Lower leg skin (tissue), 3 donors: ENCODE data around the gene MTRR.

Source experiments
- CTCF ChIP-seq, 3 donors: fragments of 450-650 bp; IDR thresholded peaks; one replicate each; pipeline ENCODE4 v1.5.1; 2016; ENCODE audit warnings: antibody characterized with exemption in 3 of 3, mild to moderate bottlenecking in 3 of 3, moderate library complexity in 2 of 3
- POLR2A ChIP-seq, 2 donors: fragments of 450-650 bp; IDR thresholded peaks; one replicate each; pipeline ENCODE4 v1.6.1; 2016 to 2017; ENCODE audit warnings: antibody characterized with exemption in 2 of 2, mild to moderate bottlenecking in 1 of 2, moderate library complexity in 1 of 2

DNA sequence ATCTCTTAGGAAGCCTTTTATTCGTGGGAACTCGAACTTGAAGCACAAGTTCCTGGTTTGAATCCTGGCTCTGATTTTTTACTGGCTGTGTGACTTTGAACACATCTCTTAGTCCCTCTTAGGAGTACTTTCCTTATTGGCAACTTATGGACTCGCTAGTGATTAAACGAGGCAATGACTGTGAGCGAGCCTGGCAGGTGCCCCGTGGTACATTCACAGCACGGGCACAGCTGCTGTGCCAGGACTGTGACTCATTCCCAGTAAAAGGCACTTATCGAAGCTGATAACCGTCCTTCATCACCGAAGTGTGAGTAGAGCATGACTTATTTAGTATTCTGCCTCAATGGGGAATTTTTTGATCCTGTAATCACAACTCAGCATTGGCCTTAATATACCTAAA lies 40.7 kb upstream of the MTRR start:
- TF ChIP-seq CTCF (IDR thresholded peaks at IDR 0.05) (no peak), POLR2A (IDR thresholded peaks at IDR 0.05) (no peak)
